GM12892 (cell line): ENCODE measurements around the gene PLIN3.

Experiments
- POLR2A ChIP-seq: IDR thresholded peaks from 2 replicates; pipeline ENCODE4 v1.6.1; 2011; ENCODE audit warnings: low read depth, low read length, control low read depth
- TAF1 ChIP-seq: IDR thresholded peaks from 2 replicates; pipeline ENCODE4 v1.6.1; 2011; ENCODE audit warnings: low read depth, mild to moderate bottlenecking, control low read depth, low read length, borderline replicate concordance

DNA sequence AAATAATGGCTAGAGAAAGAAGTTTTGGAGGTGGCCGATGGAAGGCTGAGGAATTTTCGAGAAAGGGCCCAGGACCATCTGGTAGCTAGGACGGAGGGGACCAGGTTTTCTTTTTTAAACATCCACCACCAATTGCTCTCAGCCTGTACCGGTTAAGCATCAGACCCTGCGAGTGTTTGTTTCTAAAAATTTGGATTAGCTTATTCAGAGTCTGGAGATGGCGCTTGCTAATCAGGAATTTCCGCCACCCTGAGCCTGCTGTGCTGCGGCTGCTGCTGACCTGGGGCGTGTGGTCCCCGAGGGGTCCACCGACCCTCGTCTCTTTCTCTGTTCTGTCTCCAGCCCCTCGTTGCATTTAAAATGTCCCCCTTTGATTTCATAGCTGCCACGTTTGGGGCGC is 43.8 kb upstream of the PLIN3 start:
- no peak for TF ChIP-seq POLR2A
- TF ChIP-seq TAF1 = no peak
